ENCODE data around the gene MYO16.

The MYO16 gene

DNA sequence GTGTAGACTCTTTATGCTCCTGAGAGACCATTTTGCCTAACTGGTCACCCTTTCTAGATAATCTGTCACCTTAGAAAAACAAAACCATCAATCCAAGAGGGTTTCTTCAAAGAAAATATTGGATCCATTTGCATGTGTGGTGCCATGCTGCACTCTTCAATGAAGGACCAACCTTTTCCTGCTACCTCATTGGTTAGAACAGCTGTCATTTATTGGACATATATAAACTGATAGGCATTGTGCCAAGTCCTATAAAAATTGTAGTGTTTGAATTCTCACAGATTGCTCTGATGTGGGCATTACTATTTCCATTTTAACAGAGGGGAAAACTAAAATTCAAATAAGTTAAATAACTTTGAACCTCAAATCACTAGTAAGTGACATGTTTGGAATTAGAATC lies 333.2 kb downstream of the MYO16 start:
- TF ChIP-seq CTCF (conservative IDR thresholded peaks at IDR 0.05; ENCODE audit: low read depth, low read length) = no peak
- no peak for DNase-seq (ENCODE audit: low read depth)
- H3K4me3 ChIP-seq (ENCODE audit: low read length) = no peak overlapping the region

DNA sequence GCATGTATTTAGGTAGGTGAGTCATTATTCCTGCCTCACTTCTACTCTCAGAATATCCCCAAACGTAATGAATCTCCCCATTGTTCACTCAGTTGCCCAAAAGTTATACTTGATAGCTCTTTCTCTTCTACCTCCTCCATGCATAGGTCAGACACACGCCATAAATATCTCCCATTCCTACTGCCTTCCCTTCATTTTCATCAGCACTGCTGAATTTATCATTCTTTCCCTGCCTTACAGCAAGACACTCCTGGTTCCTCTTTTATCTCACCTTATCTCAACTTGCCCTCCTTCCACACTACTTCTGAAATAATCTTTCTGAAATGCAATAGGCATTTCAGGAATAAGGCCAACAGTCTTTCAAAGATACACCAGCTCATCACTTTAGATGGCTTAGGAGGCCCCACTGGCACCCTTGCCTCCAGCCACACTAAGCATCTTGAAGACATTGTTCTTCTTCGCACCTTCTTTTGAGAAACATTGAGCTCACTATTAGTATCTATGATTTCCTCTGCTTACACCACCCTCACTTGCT lies 333.9 kb downstream of the MYO16 start:
- H3K4me3 ChIP-seq (ENCODE audit: low read length) = no peak overlapping the region
- no peak for TF ChIP-seq CTCF (conservative IDR thresholded peaks at IDR 0.05; ENCODE audit: low read depth, low read length)
- DNase-seq (ENCODE audit: low read depth) = no peak

- no peak overlapping the region for H3K4me3 ChIP-seq (ENCODE audit: low read length)
- no peak for DNase-seq (ENCODE audit: low read depth)
Measured at GRCh38 chr13:108963846-108964600, 334.6 kb downstream of the MYO16 start.

DNA sequence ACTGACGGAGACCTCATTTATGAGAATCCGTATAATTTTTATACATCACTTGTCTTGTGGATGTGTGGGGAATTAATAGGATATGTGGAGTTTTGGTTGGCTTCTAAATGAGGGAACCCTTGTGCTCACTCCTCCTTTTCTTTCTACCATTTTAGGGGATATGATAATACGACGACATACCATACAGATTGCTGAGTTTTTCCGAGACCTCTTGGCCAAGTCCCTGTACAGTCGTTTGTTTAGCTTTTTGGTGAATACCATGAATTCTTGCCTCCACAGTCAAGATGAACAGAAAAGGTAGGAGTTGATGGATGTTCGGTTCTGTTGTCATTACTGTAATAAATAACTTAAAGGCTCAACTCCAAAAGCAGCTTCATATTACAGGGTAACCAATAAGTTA lies 335.2 kb downstream of the MYO16 start:
- no peak for DNase-seq (ENCODE audit: low read depth)
- no peak overlapping the region for H3K4me3 ChIP-seq (ENCODE audit: low read length)
- no peak for TF ChIP-seq CTCF (conservative IDR thresholded peaks at IDR 0.05; ENCODE audit: low read depth, low read length)

More at GRCh38 chr13:108963846-108964600, 334.6 kb downstream of the MYO16 start:
- TF ChIP-seq CTCF (conservative IDR thresholded peaks at IDR 0.05; ENCODE audit: low read depth, low read length) = no peak

GRCh38 chr13:108967371-108967770 lies 338.0 kb downstream of the MYO16 start:
- no peak overlapping the region for H3K4me3 ChIP-seq (ENCODE audit: low read length)
- DNase-seq (ENCODE audit: low read depth) = no peak
- TF ChIP-seq CTCF (conservative IDR thresholded peaks at IDR 0.05; ENCODE audit: low read depth, low read length) = no peak

DNA sequence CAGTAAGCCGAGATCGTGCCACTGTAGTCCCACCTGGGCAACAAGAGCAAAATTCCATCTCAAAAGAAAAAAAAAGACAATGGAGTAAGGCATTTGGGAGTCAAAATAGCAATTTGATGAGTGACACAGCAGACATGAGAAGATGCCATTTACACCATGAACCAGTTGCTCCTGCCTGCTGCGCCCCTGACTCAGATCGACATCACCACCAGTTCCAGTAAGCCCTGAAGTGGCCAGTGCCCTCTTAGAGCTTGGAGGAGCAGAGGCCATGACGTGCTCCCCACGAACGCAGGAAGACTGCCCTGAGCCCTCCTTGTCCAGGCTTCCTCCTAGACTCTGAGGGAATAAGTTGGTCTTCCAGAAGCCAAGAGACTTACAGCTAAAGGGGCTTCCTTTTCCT lies 339.2 kb downstream of the MYO16 start:
- no peak for TF ChIP-seq CTCF (conservative IDR thresholded peaks at IDR 0.05; ENCODE audit: low read depth, low read length)
- no peak for DNase-seq (ENCODE audit: low read depth)
- no peak overlapping the region for H3K4me3 ChIP-seq (ENCODE audit: low read length)

DNA sequence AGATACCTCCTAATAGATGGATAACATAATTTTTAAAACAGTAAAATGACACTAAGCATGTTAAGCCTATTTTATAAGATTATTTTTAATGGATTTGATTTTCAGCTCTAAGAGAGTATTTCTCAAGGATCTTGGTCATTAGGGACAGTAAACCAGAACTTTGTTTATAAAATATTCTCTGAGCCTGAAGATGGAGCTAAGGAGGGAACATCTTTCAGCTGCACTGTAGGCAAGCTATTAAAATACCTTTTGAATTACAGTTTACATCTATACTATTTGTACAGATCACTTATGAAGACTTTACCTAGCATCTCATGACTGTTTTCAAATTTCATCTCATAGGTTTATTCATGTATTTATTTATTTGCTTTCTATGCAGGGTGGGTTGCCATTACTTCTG lies 345.3 kb downstream of the MYO16 start:
- no peak overlapping the region for H3K4me3 ChIP-seq (ENCODE audit: low read length)
- DNase-seq (ENCODE audit: low read depth) = no peak
- TF ChIP-seq CTCF (conservative IDR thresholded peaks at IDR 0.05; ENCODE audit: low read depth, low read length) = no peak
